Mammary epithelial cell (primary cell): Measurements from ENCODE around the gene USH2A.

Source experiments
- CTCF ChIP-seq, 2 donors: IDR thresholded peaks in 1 of 2; conservative IDR thresholded peaks in 1 of 2; 2 replicates each; pipeline ENCODE4 v1.5.1; 2011 to 2012; ENCODE audit warnings: inconsistent platforms in 2 of 2, low read length in 2 of 2, mild to moderate bottlenecking in 2 of 2, control low read depth in 1 of 2, low read depth in 1 of 2; ENCODE audit not compliant: insufficient read depth in 1 of 2; ENCODE audit errors: extremely low read depth in 1 of 2
- EZH2 ChIP-seq: IDR thresholded peaks from 2 replicates; pipeline ENCODE4 v1.6.1; 2012; ENCODE audit warnings: low read length, inconsistent platforms, borderline replicate concordance

DNA sequence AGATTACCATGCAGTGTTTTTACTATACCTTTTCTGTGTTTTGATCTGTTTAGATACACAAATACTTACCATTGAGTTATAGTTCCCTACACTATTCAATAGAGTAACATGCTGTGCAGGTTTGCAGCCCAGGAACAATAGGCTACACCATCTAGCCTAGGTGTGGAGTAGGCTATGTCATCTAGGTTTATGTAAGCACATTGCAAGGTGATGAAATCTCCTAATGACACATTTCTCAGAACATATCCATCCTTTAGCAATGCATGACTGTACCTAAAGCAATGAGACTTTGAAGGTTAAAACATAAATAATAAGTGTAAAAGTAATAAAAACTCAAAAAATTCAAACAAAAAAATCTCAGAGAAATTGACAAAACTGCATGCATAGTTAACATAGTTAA is 358.6 kb downstream of the USH2A start:
- TF ChIP-seq EZH2 (no peak), CTCF (conservative IDR thresholded peaks at IDR 0.05 in 1 of 2, IDR thresholded peaks at IDR 0.05 in 1 of 2; ENCODE audit: extremely low read depth in 1 of 2, insufficient read depth in 1 of 2, low read depth in 1 of 2, low read length in 2 of 2) (no peak)
